H1 (cell line): ENCODE results near the gene NAA60. TPM values are rescaled to one million over a fixed set of nuclear protein-coding genes. Genes with fewer than 3 reads are reported as not detected.

Experiments
- CTCF ChIA-PET: fragments of 300-600 bp; sonication (Branson Sonifier 250); formaldehyde crosslinking; loops from one replicate; lab custom pipeline; 2021; ENCODE audit not compliant: partially characterized antibody; lab: Charles Lee
- POLR2A ChIA-PET: fragments of 300-600 bp; sonication (Branson Sonifier 250); formaldehyde crosslinking; loops from one replicate; lab custom pipeline; 2021; ENCODE audit warnings: inconsistent platforms; ENCODE audit not compliant: partially characterized antibody; lab: Charles Lee
- DNase-seq, 2 experiments: peaks; one replicate each; pipeline versions ENCODE4 v3.0.0 to v3.0.0-alpha.2; 2010 to 2022; ENCODE audit warnings: low spot score in 2 of 2, low read depth in 1 of 2, mixed read lengths in 1 of 2
- FAIRE-seq: peaks from 2 replicates; lab custom pipeline; 2011; peaks lifted over from hg19 to GRCh38; lab: Jason Lieb, UNC
- H2AFZ ChIP-seq: 2 replicates; pipeline ENCODE4 v1.8.1; 2012; ENCODE audit warnings: low read length, inconsistent platforms
- H2AK5ac ChIP-seq: 2 replicates; pipeline ENCODE4 v1.6.1; 2013; ENCODE audit warnings: low read depth, low read length
- H2BK120ac ChIP-seq: replicated peaks from 2 replicates; pipeline ENCODE3; 2013; ENCODE audit warnings: low read depth, low read length, inconsistent platforms
- H2BK12ac ChIP-seq: 2 replicates; pipeline ENCODE4 v1.6.1; 2013; ENCODE audit warnings: low read depth, low read length
- H2BK15ac ChIP-seq: 2 replicates; pipeline ENCODE4 v1.6.1; 2013; ENCODE audit warnings: low read length
- H2BK20ac ChIP-seq: 2 replicates; pipeline ENCODE4 v1.6.1; 2013; ENCODE audit warnings: low read length
- H2BK5ac ChIP-seq: 2 replicates; pipeline ENCODE4 v1.6.1; 2013; ENCODE audit warnings: low read depth, low read length
- H3K14ac ChIP-seq: 2 replicates; pipeline ENCODE4 v1.6.1; 2013; ENCODE audit warnings: inconsistent platforms; ENCODE audit not compliant: insufficient read length
- H3K18ac ChIP-seq: 2 replicates; pipeline ENCODE4 v1.6.1; 2013; ENCODE audit warnings: low read length; ENCODE audit errors: extremely low read depth
- H3K23ac ChIP-seq: 2 replicates; pipeline ENCODE4 v1.6.1; 2013; ENCODE audit warnings: inconsistent platforms; ENCODE audit not compliant: insufficient read length
- H3K23me2 ChIP-seq: 2 replicates; pipeline ENCODE4 v1.6.1; 2013; ENCODE audit warnings: low read depth, low read length
- H3K27ac ChIP-seq: 2 replicates; pipeline ENCODE4 v1.6.1; 2011; ENCODE audit warnings: low read depth, low read length, inconsistent platforms
- H3K27me3 ChIP-seq, 4 experiments: replicated peaks in 1 of 4; 1 replicate in 1 of 4; 2 replicates in 3 of 4; pipeline versions ENCODE4 v1.6.1 to v1.8.1; 2011 to 2013; ENCODE audit warnings: low read length in 3 of 4, mild to moderate bottlenecking in 3 of 4, inconsistent platforms in 2 of 4, mixed read lengths in 2 of 4, moderate library complexity in 1 of 4; ENCODE audit not compliant: control insufficient read depth in 3 of 4, insufficient read depth in 3 of 4; ENCODE audit errors: extremely low read depth in 1 of 4
- H3K36me3 ChIP-seq, 4 experiments: 2 replicates each; pipeline versions ENCODE4 v1.6.1 to v1.8.1; 2011 to 2013; ENCODE audit warnings: mild to moderate bottlenecking in 4 of 4, low read length in 3 of 4, moderate library complexity in 2 of 4, control low read depth in 1 of 4, inconsistent platforms in 1 of 4; ENCODE audit not compliant: insufficient read depth in 4 of 4, control insufficient read depth in 2 of 4
- H3K4ac ChIP-seq: replicated peaks from 2 replicates; pipeline ENCODE3; 2013; ENCODE audit warnings: low read length, low read depth, mixed read lengths, inconsistent platforms; ENCODE audit not compliant: insufficient read length
- H3K4me1 ChIP-seq, 4 experiments: replicated peaks in 1 of 4; 1 replicate in 1 of 4; 2 replicates in 3 of 4; pipeline versions ENCODE4 v1.6.1 to v1.8.1; 2011 to 2013; ENCODE audit warnings: low read length in 3 of 4, inconsistent platforms in 2 of 4, mixed read lengths in 1 of 4; ENCODE audit not compliant: insufficient read depth in 4 of 4, control insufficient read depth in 3 of 4
- H3K4me2 ChIP-seq, 2 experiments: 2 replicates each; pipeline versions ENCODE4 v1.6.1 to v1.8.1; 2011 to 2013; ENCODE audit warnings: low read depth in 2 of 2, low read length in 2 of 2, control low read depth in 1 of 2, inconsistent platforms in 1 of 2, mild to moderate bottlenecking in 1 of 2; ENCODE audit not compliant: insufficient read depth in 1 of 2
- H3K4me3 ChIP-seq, 4 experiments: fragments of 200-600, 300-600 bp in 1 of 4; sonication (generic), shearing (Covaris generic), sonication (Bioruptor Twin) in 1 of 4; 2 replicates each; pipeline versions ENCODE4 v1.5.1 to v1.8.1; 2011 to 2016; ENCODE audit warnings: low read length in 4 of 4, low read depth in 3 of 4, control low read depth in 2 of 4, inconsistent platforms in 2 of 4, mild to moderate bottlenecking in 2 of 4, mixed read lengths in 1 of 4, moderate library complexity in 1 of 4; ENCODE audit not compliant: insufficient read depth in 2 of 4; ENCODE audit errors: extremely low read depth in 1 of 4
- H3K56ac ChIP-seq: replicated peaks from 2 replicates; pipeline ENCODE3; 2013; ENCODE audit warnings: low read depth, mild to moderate bottlenecking, mixed read lengths, low read length, inconsistent platforms; ENCODE audit not compliant: insufficient read length
- H3K79me1 ChIP-seq: 2 replicates; pipeline ENCODE4 v1.6.1; 2013; ENCODE audit warnings: low read depth, low read length, control low read depth
- H3K79me2 ChIP-seq, 2 experiments: 2 replicates each; pipeline versions ENCODE4 v1.6.1 to v1.8.1; 2012 to 2013; ENCODE audit warnings: low read length in 2 of 2, mild to moderate bottlenecking in 2 of 2, inconsistent platforms in 1 of 2; ENCODE audit not compliant: insufficient read depth in 2 of 2, control insufficient read depth in 1 of 2
- H3K9ac ChIP-seq, 4 experiments: replicated peaks in 1 of 4; 1 replicate in 1 of 4; 2 replicates in 3 of 4; pipeline versions ENCODE4 v1.6.1 to v1.8.1; 2011 to 2013; ENCODE audit warnings: low read depth in 3 of 4, low read length in 3 of 4, control low read depth in 2 of 4, mild to moderate bottlenecking in 2 of 4, moderate library complexity in 2 of 4, inconsistent platforms in 1 of 4; ENCODE audit errors: extremely low read depth in 1 of 4
- H3K9me3 ChIP-seq, 2 experiments: 2 replicates each; pipeline versions ENCODE4 v1.6.1 to v1.8.1; 2012 to 2013; ENCODE audit warnings: mild to moderate bottlenecking in 2 of 2, moderate library complexity in 2 of 2, control low read depth in 1 of 2, inconsistent platforms in 1 of 2, low read depth in 1 of 2, low read length in 1 of 2, mixed read lengths in 1 of 2; ENCODE audit not compliant: insufficient read depth in 2 of 2
- H4K20me1 ChIP-seq, 2 experiments: replicated peaks in 1 of 2; 2 replicates each; pipeline versions ENCODE3 to v1.8.1; 2011 to 2013; ENCODE audit warnings: inconsistent platforms in 2 of 2, low read length in 2 of 2, mild to moderate bottlenecking in 1 of 2; ENCODE audit not compliant: insufficient read depth in 2 of 2, control insufficient read depth in 1 of 2
- H4K5ac ChIP-seq: 2 replicates; pipeline ENCODE4 v1.6.1; 2013; ENCODE audit warnings: low read length, low read depth, mixed read lengths, inconsistent platforms; ENCODE audit not compliant: insufficient read length
- H4K8ac ChIP-seq: 2 replicates; pipeline ENCODE4 v1.8.0; 2013; ENCODE audit warnings: mild to moderate bottlenecking, moderate library complexity, low read length, inconsistent platforms; ENCODE audit not compliant: insufficient read depth; ENCODE audit errors: extremely low read depth
- H4K91ac ChIP-seq: replicated peaks from 2 replicates; pipeline ENCODE3; 2013; ENCODE audit warnings: low read length, mixed read lengths, inconsistent platforms; ENCODE audit not compliant: insufficient read length
- GABPA ChIP-seq: IDR thresholded peaks from 2 replicates; pipeline ENCODE4 v1.6.1; 2011; ENCODE audit warnings: mild to moderate bottlenecking, low read length, moderate library complexity, borderline replicate concordance; ENCODE audit not compliant: insufficient read depth
- WGBS, 2 experiments: shearing (Covaris generic) in 1 of 2; methylation state at CpG; one replicate each; pipeline versions ENCODE4 v1.1.6 to v1.1.7; 2013 to 2015; ENCODE audit warnings: low lambda C conversion rate in 2 of 2, mixed read lengths in 2 of 2, inconsistent platforms in 1 of 2, low coverage in 1 of 2, missing lambda C conversion rate in 1 of 2; ENCODE audit not compliant: insufficient replicate concordance in 2 of 2, insufficient coverage in 1 of 2, insufficient read length in 1 of 2; ENCODE audit errors: extremely low coverage in 1 of 2, missing lambda C conversion rate in 1 of 2; 5-methylcytosine and 5-hydroxymethylcytosine counted together
- polyA plus RNA-seq, 7 experiments: library from polyadenylated mRNA; depleted of rRNA in 3 of 7; stranded (reverse) in 5 of 7; unstranded in 2 of 7; fragments of >200 nt in 5 of 7; fragments of 200-250 nt in 2 of 7; gene quantifications; 1 replicate in 5 of 7; 2 replicates in 1 of 7; 4 replicates in 1 of 7; pipeline versions ENCODE4 v1.2.1 to v1.2.3, GENCODE V29; 2011 to 2013; ENCODE audit warnings: missing spikeins in 2 of 7, mixed read lengths in 2 of 7
- total RNA-seq: library from RNA; stranded (reverse); fragmentation: NEBNext Ultra II Directional; extraction: Animal tissue kit (Norgen Biotek cat#: 25700); gene quantifications from 2 replicates; pipeline ENCODE4 v1.2.1, GENCODE V29; 2021
- TF ChIP-seq, protein P1 (sequence below): IDR thresholded peaks from 2 replicates; pipeline ENCODE4 v1.6.1; 2011; ENCODE audit warnings: low read length, improper control_type of control experiment

NAA60 gene
- total and polyA plus RNA-seq, 2 of the 8 experiments (the other 6 are each of a cell fraction or from before 2014, with no cell fraction given): 34.1 to 47.6 TPM

DNA sequence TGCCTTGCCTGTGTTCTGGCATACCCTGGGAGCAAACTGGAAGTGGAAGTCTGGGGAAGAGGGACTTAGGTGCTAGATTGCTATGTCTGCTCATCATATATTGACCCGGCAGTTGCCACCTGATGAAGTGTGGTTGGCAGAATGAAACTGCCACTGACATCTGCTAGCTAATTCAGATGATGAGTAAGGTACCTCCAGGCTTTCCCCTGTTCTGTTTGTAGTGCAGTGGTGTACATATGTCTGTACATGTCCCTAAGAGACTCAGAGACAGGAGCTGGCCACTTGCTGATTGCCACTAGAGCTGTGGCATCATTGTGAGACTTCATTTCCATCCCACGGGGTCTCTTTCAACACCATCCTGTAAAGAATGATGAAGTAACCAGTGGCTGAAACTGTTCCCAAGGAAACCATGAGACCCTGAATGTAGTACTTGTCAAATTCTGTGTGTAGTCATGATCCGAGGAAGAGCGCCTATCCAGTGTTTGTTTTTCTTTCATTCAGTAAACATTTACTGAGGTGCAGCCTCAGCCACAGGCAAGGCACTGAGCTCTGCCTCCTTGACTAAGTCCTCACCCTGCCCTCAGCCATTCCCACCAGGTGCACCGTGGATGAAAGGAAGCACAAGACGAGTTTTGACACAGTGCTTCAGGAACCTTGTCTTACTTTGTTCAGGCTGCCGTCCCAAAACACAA, 70.6 kb downstream of the NAA60 start:
- CTCF ChIA-PET: no interaction called here

More for the DNA sequence above, 70.6 kb downstream of the NAA60 start:
- no peak for DNase-seq
- Histone ChIP-seq H4K5ac (no peak overlapping the region), H3K79me2 (no peaks in the 10 kb centered on the region), H3K4ac (no peak overlapping the region), H2AFZ (no peak overlapping the region), H3K14ac (no peak overlapping the region), H3K9ac (no peak overlapping the region), H4K8ac (no peak overlapping the region), H3K56ac (no peak overlapping the region), H2BK12ac (no peak overlapping the region), H4K20me1 (no peaks in the 10 kb centered on the region), H3K27ac (no peak overlapping the region), H3K23me2 (no peaks in the 10 kb centered on the region), H2BK15ac (no peak overlapping the region), H3K4me3 (no peak overlapping the region), H3K36me3 (peaks cover 0 to 34% (median 11%) of the 10 kb centered on the region in 4 experiments; a peak in 7 of 8 replicates), H3K23ac (no peak overlapping the region), H2BK120ac (no peak overlapping the region), H3K79me1 (no peaks in the 10 kb centered on the region), H3K9me3 (no peaks in the 10 kb centered on the region), H2AK5ac (no peak overlapping the region), H4K91ac (no peak overlapping the region), H3K4me2 (no peak overlapping the region), H2BK5ac (no peak overlapping the region), H3K18ac (no peak overlapping the region), H2BK20ac (no peak overlapping the region), H3K4me1 (no peaks in the 10 kb centered on the region), H3K27me3 (no peaks in the 10 kb centered on the region)
- WGBS, 2 experiments: 91% methylated on average over 7 of the region's 7 CpGs; no CpG with 5 or more reads in 1 of the 2 experiments
- POLR2A ChIA-PET: interaction anchor here (1.1 kb wide), 1 partner anchor 10 kb away, joined by 3 read pairs; no protein-coding TSS in a partner anchor
- no peak for FAIRE-seq
- TF ChIP-seq, protein P1, sequence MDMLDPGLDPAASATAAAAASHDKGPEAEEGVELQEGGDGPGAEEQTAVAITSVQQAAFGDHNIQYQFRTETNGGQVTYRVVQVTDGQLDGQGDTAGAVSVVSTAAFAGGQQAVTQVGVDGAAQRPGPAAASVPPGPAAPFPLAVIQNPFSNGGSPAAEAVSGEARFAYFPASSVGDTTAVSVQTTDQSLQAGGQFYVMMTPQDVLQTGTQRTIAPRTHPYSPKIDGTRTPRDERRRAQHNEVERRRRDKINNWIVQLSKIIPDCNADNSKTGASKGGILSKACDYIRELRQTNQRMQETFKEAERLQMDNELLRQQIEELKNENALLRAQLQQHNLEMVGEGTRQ: no peak
- no peak for TF ChIP-seq GABPA
